Activated T-cell treated with anti-CD3 and anti-CD28 coated beads, Interleukin-2, amount 50 U/mL, for 72 hours (primary cell): Measurements from ENCODE around the gene DHX29. TPM values are rescaled to one million over a fixed set of nuclear protein-coding genes. Genes with fewer than 3 reads are reported as not detected.

Source experiments
- ATAC-seq, 2 donors: fragments of 150-1000 bp; cut with Tn5 transposase; replicated peaks in 1 of 2; 2 replicates each; pipeline ENCODE4 v1.10.0; 2021; ENCODE audit warnings: moderate library complexity in 2 of 2, mild to moderate bottlenecking in 1 of 2
- DNase-seq, 2 donors: peaks; one replicate each; pipeline ENCODE4 v3.0.0; 2021 to 2022; ENCODE audit warnings: mixed read lengths in 1 of 2
- H3K27ac Mint-ChIP-seq: one replicate; pipeline ENCODE4 v1.8.0; 2022; ENCODE audit warnings: mild to moderate bottlenecking, moderate library complexity, mixed read lengths
- H3K27me3 Mint-ChIP-seq: one replicate; pipeline ENCODE4 v1.8.0; 2022; ENCODE audit warnings: low read depth, mixed read lengths
- H3K36me3 Mint-ChIP-seq, 2 donors: one replicate each; pipeline ENCODE4 v1.8.0; 2022; ENCODE audit warnings: mixed read lengths in 2 of 2, mild to moderate bottlenecking in 1 of 2; ENCODE audit not compliant: insufficient read depth in 2 of 2
- H3K4me1 Mint-ChIP-seq: one replicate; pipeline ENCODE4 v1.8.0; 2022; ENCODE audit warnings: low read depth, mixed read lengths
- H3K4me3 Mint-ChIP-seq, 2 donors: one replicate each; pipeline ENCODE4 v1.8.0; 2022; ENCODE audit warnings: mild to moderate bottlenecking in 2 of 2, mixed read lengths in 2 of 2, moderate library complexity in 2 of 2
- H3K9me3 Mint-ChIP-seq, 2 donors: one replicate each; pipeline ENCODE4 v1.8.0; 2022; ENCODE audit warnings: mixed read lengths in 2 of 2
- total RNA-seq, 2 donors: library from RNA; stranded (reverse); gene quantifications; one replicate each; pipeline ENCODE4 v1.2.3, GENCODE V29; 2022

DHX29 gene
- total RNA-seq, 2 donors from 2014 or later, result 11.6 to 14.7 TPM

- Mint-ChIP-seq H3K27me3 (peaks cover 81% of the 10 kb centered on the region), H3K4me1 (peaks cover 42% of the 10 kb centered on the region), H3K36me3 (peaks cover 0 to 1% of the 10 kb centered on the region in 2 donors), H3K27ac (no peak overlapping the region), H3K4me3 (peak overlapping the region; percentile 92 to 97), H3K9me3 (no peaks in the 10 kb centered on the region)
- no peak for ATAC-seq
- DNase-seq, result no peak
Measured at GRCh38 chr5:55234121-55234700, 73.3 kb downstream of the DHX29 start.

GRCh38 chr5:55232985-55233928 lies 74.2 kb downstream of the DHX29 start, which contains the start of gene CCNO:
Gene CCNO (minus strand): TSS chr5:55233608. CDS start chr5:55233523, 85 bp downstream.
- H3K27ac Mint-ChIP-seq, result no peak within 1 kb of the TSS

GRCh38 chr5:55232271-55232984 lies 75.1 kb downstream of the DHX29 start:
- H3K36me3 Mint-ChIP-seq, result peaks cover 1 to 2% of the 10 kb centered on the region in 2 donors
- peaks cover 85% of the 10 kb centered on the region for H3K27me3 Mint-ChIP-seq
- DNase-seq, result peak in 1 of 2 donors; percentile 19
- ATAC-seq, result no peak
- no peaks in the 10 kb centered on the region for H3K9me3 Mint-ChIP-seq
- H3K4me3 Mint-ChIP-seq, result peak overlapping the region; percentile 92 to 97
- peak overlapping the region; percentile 66 for H3K27ac Mint-ChIP-seq
- peaks cover 49% of the 10 kb centered on the region for H3K4me1 Mint-ChIP-seq

More at GRCh38 chr5:55232985-55233928, 74.2 kb downstream of the DHX29 start, which contains the start of gene CCNO:
- Mint-ChIP-seq H3K4me1 (peaks cover 42% of the 10 kb centered on the region), H3K9me3 (no peaks in the 10 kb centered on the region), H3K4me3 (peak within 1 kb of the TSS; percentile 92 to 97), H3K27me3 (peaks cover 83% of the 10 kb centered on the region), H3K36me3 (peaks cover 0 to 1% of the 10 kb centered on the region in 2 donors)
- peak; percentile 77 to 81 for ATAC-seq
- DNase-seq, result peak; percentile 70 to 71

DNA sequence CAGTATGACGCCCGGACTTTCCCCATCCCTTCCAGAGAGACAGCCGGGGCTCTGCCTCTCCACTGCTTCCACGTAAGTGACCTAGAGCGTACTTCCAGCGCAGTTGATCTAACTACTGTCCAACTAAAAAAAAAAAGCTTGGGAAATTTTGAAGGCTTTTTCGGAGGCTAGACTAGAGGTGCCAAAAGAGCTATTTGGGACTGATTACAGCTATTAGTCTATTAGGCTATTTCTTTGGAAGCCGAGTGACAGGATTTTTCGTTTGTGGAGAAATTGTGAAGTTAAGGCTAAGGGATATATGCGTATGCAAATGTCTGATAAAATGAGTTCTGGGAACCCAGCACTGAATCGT lies 75.6 kb downstream of the DHX29 start:
- ATAC-seq (no peak), DNase-seq (no peak)
- peak overlapping the region; percentile 66 for H3K27ac Mint-ChIP-seq
- no peaks in the 10 kb centered on the region for H3K9me3 Mint-ChIP-seq
- peak overlapping the region; percentile 92 to 97 for H3K4me3 Mint-ChIP-seq
- H3K27me3 Mint-ChIP-seq, result peaks cover 81% of the 10 kb centered on the region
- peaks cover 50% of the 10 kb centered on the region for H3K4me1 Mint-ChIP-seq
- peaks cover 1 to 2% of the 10 kb centered on the region in 2 donors for H3K36me3 Mint-ChIP-seq

DNA sequence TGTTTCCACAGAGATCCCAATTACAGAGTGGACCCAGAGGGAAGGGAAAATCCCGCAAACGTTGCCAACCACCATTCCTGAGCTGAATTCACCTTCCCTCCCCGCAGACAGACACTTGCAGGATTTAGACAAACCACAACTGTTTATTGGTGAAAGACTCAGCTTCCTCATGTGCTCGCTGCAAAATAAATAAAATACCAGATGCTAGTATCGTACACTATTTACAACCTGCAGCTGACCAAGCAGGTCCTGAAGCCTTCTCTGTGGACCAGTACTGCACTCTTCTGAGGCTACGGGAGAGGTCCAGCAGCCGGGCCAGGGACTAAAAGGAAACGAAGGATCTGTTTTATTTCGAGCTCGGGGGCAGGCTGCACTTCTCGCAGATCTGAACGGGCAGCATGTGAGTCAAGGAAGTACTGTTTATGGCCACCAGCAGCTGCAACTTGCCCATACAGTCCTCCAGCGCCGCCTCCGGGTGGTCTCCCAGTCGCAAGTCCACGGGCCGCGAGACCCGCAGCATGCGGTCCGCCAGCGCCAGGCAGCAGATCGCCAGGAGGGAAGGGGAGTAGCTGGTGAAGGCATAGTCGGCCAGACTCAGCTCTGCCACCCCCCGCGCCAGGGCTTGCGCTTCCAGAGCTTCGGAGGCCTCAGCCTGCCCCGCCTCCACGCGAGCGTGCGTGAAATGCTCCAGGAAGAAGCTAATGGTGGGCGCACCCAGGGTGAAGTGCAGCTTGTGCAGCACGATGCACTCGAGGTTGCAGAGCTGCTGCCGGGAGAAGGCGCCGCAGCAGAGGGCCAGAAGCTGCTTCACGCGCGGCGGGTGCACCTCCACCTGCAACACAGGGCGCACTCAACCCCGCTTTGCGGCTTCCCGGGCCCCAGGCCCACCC lies 76.2 kb downstream of the DHX29 start:
- Mint-ChIP-seq H3K27ac (no peak overlapping the region), H3K4me3 (peak overlapping the region; percentile 92 to 97), H3K36me3 (peaks cover 1 to 2% of the 10 kb centered on the region in 2 donors), H3K4me1 (peaks cover 50% of the 10 kb centered on the region), H3K9me3 (no peaks in the 10 kb centered on the region), H3K27me3 (peaks cover 77% of the 10 kb centered on the region)
- ATAC-seq (no peak), DNase-seq (peak; percentile 29 to 44)

DNA sequence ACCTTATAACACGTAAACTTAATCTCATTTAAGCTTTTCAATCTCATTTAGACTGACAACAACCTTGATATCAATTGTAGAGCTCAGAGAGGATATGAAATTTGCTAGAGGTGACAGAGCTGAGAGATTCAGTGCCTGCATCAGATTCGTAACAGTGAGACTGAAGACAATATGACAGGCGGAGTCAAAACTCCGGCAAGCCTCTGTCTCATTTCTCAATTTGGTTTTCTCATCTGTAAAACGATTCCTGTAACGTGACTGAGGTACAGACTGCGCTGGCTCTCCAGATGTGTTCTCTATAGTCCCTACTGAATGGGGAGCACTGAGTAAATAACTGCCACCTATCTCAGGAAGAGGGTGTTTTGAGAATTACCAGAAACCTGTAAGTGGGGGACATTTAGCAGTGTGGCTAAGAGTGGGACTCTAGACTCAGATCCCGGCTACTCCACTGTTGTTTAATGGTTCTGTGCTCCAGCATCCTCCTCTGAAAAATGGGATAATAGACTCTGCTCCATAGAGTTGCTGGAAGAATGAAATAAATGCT lies 77.3 kb downstream of the DHX29 start:
- peak overlapping the region; percentile 92 to 97 for H3K4me3 Mint-ChIP-seq
- no peaks in the 10 kb centered on the region for H3K9me3 Mint-ChIP-seq
- DNase-seq, result peak; percentile 17 to 23
- peak; percentile 20 to 27 for ATAC-seq
- peaks cover 50% of the 10 kb centered on the region for H3K4me1 Mint-ChIP-seq
- no peak overlapping the region for H3K27ac Mint-ChIP-seq
- H3K36me3 Mint-ChIP-seq, result peaks cover 1 to 2% of the 10 kb centered on the region in 2 donors
- H3K27me3 Mint-ChIP-seq, result peaks cover 80% of the 10 kb centered on the region

GRCh38 chr5:55227664-55228430 lies 79.6 kb downstream of the DHX29 start:
- Mint-ChIP-seq H3K36me3 (peaks cover 1 to 2% of the 10 kb centered on the region in 2 donors), H3K27me3 (peaks cover 88% of the 10 kb centered on the region), H3K27ac (peak overlapping the region; percentile 75), H3K4me1 (peaks cover 51% of the 10 kb centered on the region), H3K9me3 (no peaks in the 10 kb centered on the region), H3K4me3 (peak overlapping the region; percentile 86)
- ATAC-seq (no peak), DNase-seq (no peak)

DNA sequence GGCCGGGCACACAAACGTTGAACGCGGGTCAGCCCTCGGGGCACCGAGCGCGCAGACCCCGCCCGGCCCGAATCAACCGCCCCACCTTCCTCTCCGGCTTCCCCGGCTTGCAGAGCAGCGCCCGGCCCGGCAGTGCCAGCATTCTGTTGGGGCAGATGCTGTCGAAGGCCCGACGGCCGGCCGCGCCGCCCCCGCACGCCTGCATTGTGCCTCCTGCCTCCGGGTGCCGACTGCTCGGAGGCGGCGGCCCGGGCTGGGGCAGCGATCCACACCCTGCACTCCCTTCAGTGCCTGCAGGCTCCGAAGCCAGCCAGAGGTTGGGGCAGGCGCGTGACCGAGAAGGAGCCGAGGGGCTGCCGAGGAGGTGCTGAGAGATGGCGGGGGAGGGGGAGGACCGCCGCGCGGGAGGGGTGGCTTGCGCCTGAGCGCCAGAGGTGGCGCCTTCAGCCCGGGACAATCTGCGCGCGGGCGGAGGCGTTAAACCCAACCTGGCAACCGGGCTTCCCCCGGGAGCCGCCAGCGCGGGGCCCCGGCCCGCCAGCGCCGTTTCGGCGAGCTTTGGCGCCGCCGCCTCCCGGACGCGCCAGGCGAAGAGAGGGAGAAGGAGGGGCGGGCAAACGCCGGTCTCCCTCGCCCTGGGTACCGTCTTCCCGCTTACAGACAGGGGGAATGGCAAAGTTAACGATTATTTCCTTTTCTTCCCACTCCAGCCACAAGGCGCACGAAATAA lies 80.4 kb downstream of the DHX29 start, which contains the start of gene MCIDAS:
Gene MCIDAS, minus strand, starts transcription at position 382 of the 730 bp plus-strand sequence. Its CDS starts 177 bp downstream, at position 205.
- ATAC-seq (peak; percentile 58 to 65), DNase-seq (peak; percentile 77 to 79)
- Mint-ChIP-seq H3K4me3 (peak within 1 kb of the TSS; percentile 86), H3K9me3 (no peaks in the 10 kb centered on the region), H3K36me3 (peaks cover under 1 to 4% of the 10 kb centered on the region in 2 donors), H3K4me1 (peaks cover 52% of the 10 kb centered on the region), H3K27me3 (peaks cover 88% of the 10 kb centered on the region), H3K27ac (peak within 1 kb of the TSS; percentile 75)

- Mint-ChIP-seq H3K36me3 (peaks cover 0 to 4% of the 10 kb centered on the region in 2 donors), H3K9me3 (no peaks in the 10 kb centered on the region), H3K27ac (no peak overlapping the region), H3K4me1 (peaks cover 48% of the 10 kb centered on the region), H3K27me3 (peaks cover 88% of the 10 kb centered on the region), H3K4me3 (peak overlapping the region; percentile 79 to 85)
- ATAC-seq (peak; percentile 68 to 72), DNase-seq (peak; percentile 79 to 85)
Measured at GRCh38 chr5:55226027-55226933, 81.2 kb downstream of the DHX29 start.

DNA sequence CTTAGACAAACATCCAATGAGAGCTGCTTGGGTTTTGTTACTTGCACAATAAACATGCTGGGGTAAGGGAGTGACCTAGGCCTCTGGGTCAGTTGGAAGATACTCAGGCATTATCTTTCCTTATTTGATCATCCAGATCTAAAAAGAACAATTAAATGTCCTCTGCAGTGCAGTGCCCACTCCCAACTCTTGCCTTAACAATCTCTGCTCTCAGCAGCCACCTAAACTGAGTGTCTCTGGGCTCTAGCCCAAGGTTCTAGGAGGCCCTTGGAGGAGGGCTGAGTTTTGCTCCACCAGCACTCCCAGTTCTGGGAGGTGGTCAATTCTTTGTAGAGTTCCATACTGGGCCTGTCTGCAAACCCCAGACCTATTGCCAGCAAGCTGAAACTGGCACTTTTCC lies 82.1 kb downstream of the DHX29 start:
- peak overlapping the region in 1 of 2 donors; percentile 4 for H3K4me3 Mint-ChIP-seq

More for the DNA sequence above, 82.1 kb downstream of the DHX29 start:
- H3K27me3 Mint-ChIP-seq, result peaks cover 89% of the 10 kb centered on the region
- ATAC-seq, result no peak
- no peaks in the 10 kb centered on the region for H3K9me3 Mint-ChIP-seq
- peaks cover 0 to 4% of the 10 kb centered on the region in 2 donors for H3K36me3 Mint-ChIP-seq
- DNase-seq, result no peak
- H3K4me1 Mint-ChIP-seq, result peaks cover 48% of the 10 kb centered on the region
- no peak overlapping the region for H3K27ac Mint-ChIP-seq
